Motor neuron (in vitro differentiated cells): ENCODE data around the gene CA6. TPM values are rescaled to one million over a fixed set of nuclear protein-coding genes. Genes with fewer than 3 reads are reported as not detected.
A peak's percentile ranks its signal among the peaks of the same experiment; 100 is the strongest.
"Not testable (repeated sequence)": the region's sequence is repeated elsewhere in the genome, so short reads cannot be mapped to it uniquely, and the experiment has no call there.

ENCODE experiments used
- ATAC-seq, 8 experiments: fragments of 200-7000 bp; cut with Tn5 transposase; replicated peaks in 6 of 8; 2 replicates each; pipeline ENCODE4 v1.8.0; 2021; ENCODE audit warnings: mild to moderate bottlenecking in 8 of 8, moderate library complexity in 8 of 8
- H3K27ac ChIP-seq, 2 donors: fragments of 250-450 bp; sonication (Bioruptor Pico); 2 replicates each; pipeline ENCODE4 v1.9.0; 2021; ENCODE audit warnings: antibody characterized with exemption in 2 of 2, mild to moderate bottlenecking in 2 of 2, moderate library complexity in 1 of 2
- H3K4me1 ChIP-seq, 2 donors: fragments of 250-450 bp; sonication (Bioruptor Pico); replicated peaks in 1 of 2; 2 replicates each; pipeline ENCODE4 v1.6.1; 2021; ENCODE audit warnings: antibody characterized with exemption in 2 of 2, mild to moderate bottlenecking in 2 of 2, moderate library complexity in 1 of 2
- H3K4me3 ChIP-seq, 5 donors: fragments of 250-450 bp; sonication (Bioruptor Pico); 2 replicates each; pipeline ENCODE4 v1.9.0; 2021; ENCODE audit warnings: antibody characterized with exemption in 5 of 5, mild to moderate bottlenecking in 5 of 5, moderate library complexity in 4 of 5
- WGBS, 10 experiments: fragments of 450-650 bp; shearing (Covaris generic); methylation state at CpG; one replicate each; pipeline ENCODE4 v1.0.0; 2022; 5-methylcytosine and 5-hydroxymethylcytosine counted together
- in situ Hi-C, 9 experiments: fragments of 400-800 bp; cut with MboI; loops; one replicate each; pipeline ENCODE4 v1.15.0; 2021; ENCODE audit warnings: low sequenced_read_pairs in 9 of 9, low pct_unique_long_range_greater_than_20kb in 2 of 9; ENCODE audit not compliant: unreplicated experiment in 9 of 9
- total RNA-seq, 8 experiments: library from RNA; unstranded; fragments of 300-600 nt; gene quantifications; 2 replicates each; pipeline versions ENCODE4 v1.2.3 to v1.2.4, GENCODE V29; 2022

The CA6 gene
- total RNA-seq, 8 experiments from 2014 or later, result 0.17 to 0.52 TPM; not detected in 6

- 81 to 98% (median 89%) methylated on average over 4 to 7 of the region's 7 CpGs; no CpG with 5 or more reads in 6 of the 10 experiments for WGBS, 10 experiments
- not testable (repeated sequence) for ATAC-seq, H3K27ac ChIP-seq, H3K4me3 ChIP-seq
- in situ Hi-C loops, result loop anchor here in 1 of 9 experiments (25.0 kb wide), 1 partner anchor 575 kb away; no protein-coding TSS in a partner anchor
- H3K4me1 ChIP-seq, result peaks cover 14 to 25% of the 10 kb centered on the region in 2 donors
Measured at GRCh38 chr1:8937051-8937450, 8.6 kb upstream of the CA6 start.

DNA sequence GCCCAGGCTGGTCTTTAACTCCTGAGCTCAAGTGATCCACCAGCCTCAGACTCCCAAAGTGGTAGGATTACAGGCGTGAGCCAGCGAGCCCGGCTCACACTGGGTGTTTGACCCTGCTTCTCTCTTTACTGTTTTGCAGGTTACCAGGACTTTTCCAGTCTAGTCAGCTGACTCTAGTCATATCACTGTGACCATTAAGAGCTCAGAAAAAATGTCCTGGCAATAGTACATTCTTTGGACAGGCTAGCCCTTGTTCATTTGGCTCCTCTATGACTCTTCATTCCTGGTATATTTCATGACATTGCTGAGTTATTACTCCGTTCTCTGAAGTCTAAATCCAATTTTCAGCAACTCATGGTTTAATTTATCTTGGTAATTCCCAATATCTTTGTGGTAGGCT lies 8.0 kb upstream of the CA6 start:
- Histone ChIP-seq H3K4me1 (peaks cover 21 to 25% of the 10 kb centered on the region in 2 donors), H3K27ac (no peak overlapping the region), H3K4me3 (no peak overlapping the region)
- WGBS, 10 experiments, result 56 to 100% (median 81%) methylated on average over 1 to 4 of the region's 4 CpGs; no CpG with 5 or more reads in 2 of the 10 experiments
- peak in 1 of 8 experiments; percentile 14 for ATAC-seq
- in situ Hi-C loops, result loop anchor here in 1 of 9 experiments (25.0 kb wide), 1 partner anchor 575 kb away; no protein-coding TSS in a partner anchor

- in situ Hi-C loops, result loop anchor here in 1 of 9 experiments (25.0 kb wide), 1 partner anchor 574 kb away; no protein-coding TSS in a partner anchor
- 17 to 100% (median 55%) methylated on average over 2 to 7 of the region's 7 CpGs for WGBS, 10 experiments
- Histone ChIP-seq H3K4me1 (peaks cover 28 to 32% of the 10 kb centered on the region in 2 donors), H3K4me3 (no peak overlapping the region), H3K27ac (peak overlapping the region; percentile 10 to 56)
- ATAC-seq, result peak in 4 of 8 experiments; percentile 10 to 49 (median 22)
Measured at GRCh38 chr1:8938232-8938999, 7.3 kb upstream of the CA6 start.

DNA sequence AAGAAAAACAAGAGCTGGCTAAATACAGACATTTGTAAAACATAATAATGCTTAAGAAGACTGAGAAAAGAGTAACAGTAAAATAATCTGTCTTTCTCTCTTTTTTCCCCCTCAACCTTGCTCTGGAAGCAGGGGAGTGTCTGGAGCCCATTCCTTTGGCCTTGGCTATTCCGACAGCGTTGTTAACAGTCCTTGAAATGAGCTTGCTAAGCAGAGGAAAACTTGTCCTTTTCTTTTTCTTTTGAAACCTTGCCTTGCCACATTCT lies 6.7 kb upstream of the CA6 start:
- WGBS, 10 experiments, result 29 to 100% (median 93%) methylated on average over 1 to 2 of the region's 2 CpGs; no CpG with 5 or more reads in 2 of the 10 experiments
- Histone ChIP-seq H3K27ac (peak overlapping the region; percentile 10 to 56), H3K4me1 (peaks cover 33 to 37% of the 10 kb centered on the region in 2 donors), H3K4me3 (no peak overlapping the region)
- in situ Hi-C loops, result loop anchor here in 1 of 9 experiments (25.0 kb wide), 1 partner anchor 573 kb away; no protein-coding TSS in a partner anchor
- peak in 3 of 8 experiments; percentile 4 to 15 (median 10) for ATAC-seq

DNA sequence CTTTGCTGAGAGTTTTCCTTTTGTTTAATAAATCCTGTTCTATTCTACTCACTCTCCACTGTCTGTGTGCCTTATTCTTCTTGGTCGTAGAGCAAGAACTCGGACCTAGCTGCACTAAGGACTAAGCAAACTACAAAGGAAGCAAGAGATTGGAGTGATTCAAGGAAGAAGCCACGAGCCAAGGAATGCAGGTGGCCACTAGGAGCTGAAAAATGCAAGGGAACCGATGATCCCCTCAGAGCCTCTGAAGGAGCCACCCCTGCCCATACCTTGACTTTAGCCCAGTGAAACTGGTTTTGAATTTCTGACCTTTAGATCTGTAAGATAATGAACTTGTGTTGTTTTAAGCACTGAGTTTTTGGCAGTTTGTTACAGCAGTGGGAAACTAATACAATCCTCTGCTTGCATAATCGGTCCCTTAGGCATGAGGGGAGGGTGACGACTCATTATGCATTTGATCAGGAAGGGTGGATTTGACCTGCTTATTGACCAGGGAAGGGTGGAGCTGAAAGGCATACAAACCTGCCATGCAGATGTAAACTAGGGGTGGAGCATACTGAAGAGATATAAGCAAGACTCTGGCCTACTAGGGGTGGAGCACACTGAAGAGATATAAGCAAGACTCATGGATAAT lies 6.2 kb upstream of the CA6 start:
- Histone ChIP-seq H3K4me1 (peaks cover 39 to 42% of the 10 kb centered on the region in 2 donors), H3K4me3 (no peak overlapping the region), H3K27ac (peak overlapping the region; percentile 10 to 56)
- 39 to 85% (median 71%) methylated on average over 2 to 6 of the region's 6 CpGs for WGBS, 10 experiments
- in situ Hi-C loops, result loop anchor here in 1 of 9 experiments (25.0 kb wide), 1 partner anchor 573 kb away; no protein-coding TSS in a partner anchor
- peak in 3 of 8 experiments; percentile 77 to 93 (median 86) for ATAC-seq

DNA sequence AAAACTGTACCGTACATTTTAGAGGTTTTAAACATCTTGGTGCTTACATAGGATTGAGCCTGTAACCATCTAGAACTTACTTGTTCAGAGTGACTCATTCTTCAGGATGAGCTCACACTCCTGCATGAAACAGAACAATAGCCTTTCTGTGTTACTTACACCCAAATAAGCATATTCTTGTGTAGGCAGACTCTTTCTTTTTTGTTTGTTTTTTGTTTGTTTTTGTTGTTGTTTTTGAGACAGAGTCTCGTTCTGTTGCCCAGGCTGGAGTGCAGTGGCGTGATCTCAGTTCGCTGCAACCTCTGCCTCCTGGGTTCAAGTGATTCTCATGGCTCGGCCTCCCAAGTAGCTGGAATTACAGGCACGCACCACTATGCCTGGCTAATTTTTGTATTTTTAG lies 3.8 kb upstream of the CA6 start:
- in situ Hi-C loops, result loop anchor here in 1 of 9 experiments (25.0 kb wide), 1 partner anchor 570 kb away; no protein-coding TSS in a partner anchor
- no peak overlapping the region for H3K27ac ChIP-seq
- peaks cover 47 to 49% of the 10 kb centered on the region in 2 donors for H3K4me1 ChIP-seq
- H3K4me3 ChIP-seq, result no peak overlapping the region
- ATAC-seq, result peak; percentile 43 to 94 (median 80)
- 17 to 88% (median 58%) methylated on average over 1 to 6 of the region's 6 CpGs; no CpG with 5 or more reads in 2 of the 10 experiments for WGBS, 10 experiments

DNA sequence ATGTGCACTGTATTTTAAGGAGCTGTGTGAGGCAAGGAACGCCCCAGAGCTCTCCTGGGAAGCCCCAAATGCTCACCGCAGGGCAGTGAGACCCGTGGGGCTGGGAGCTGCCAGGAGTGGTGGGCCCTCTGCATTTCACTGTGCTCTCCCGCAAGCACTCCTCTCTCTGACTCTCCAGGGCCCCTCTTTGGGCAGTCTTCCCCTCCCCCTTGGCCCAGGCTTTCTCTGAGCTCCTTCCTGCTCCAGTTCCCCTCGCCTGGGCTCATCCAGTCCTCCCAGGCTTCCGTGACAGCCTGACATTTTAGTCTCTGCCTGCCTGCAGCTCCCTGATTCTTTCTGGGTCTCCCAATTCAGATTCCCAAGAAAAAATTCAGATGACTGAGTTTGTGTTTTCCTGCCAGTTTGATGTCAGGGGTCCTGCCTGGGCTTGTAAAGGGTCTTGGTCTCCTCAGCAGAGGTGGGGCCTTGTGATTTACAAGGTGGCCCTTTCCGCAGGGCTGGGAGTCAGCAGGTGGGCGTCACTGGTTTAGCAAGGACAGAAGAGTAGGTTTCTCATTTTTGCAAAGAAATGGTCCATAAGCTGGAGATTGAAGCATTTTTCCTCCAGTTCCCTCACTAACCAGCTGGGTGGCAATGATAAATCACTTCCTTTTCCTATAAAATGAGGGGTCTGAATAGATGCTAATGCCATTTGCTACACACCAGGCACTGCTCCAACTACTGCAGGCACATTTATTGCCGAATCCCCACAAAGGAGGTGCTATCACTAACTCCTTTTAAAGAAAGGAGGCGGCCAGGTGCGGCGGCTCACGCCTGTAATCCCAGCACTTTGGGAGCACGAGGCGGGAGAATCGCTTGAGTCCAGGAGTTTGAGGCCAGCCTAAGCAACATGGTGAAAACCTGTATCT lies 1.9 kb upstream of the CA6 start:
- Histone ChIP-seq H3K27ac (peak overlapping the region; percentile 43 to 58), H3K4me1 (peaks cover 35 to 39% of the 10 kb centered on the region in 2 donors), H3K4me3 (no peak overlapping the region)
- in situ Hi-C loops, result loop anchor here in 1 of 9 experiments (25.0 kb wide), 1 partner anchor 569 kb away; no protein-coding TSS in a partner anchor
- peak in 5 of 8 experiments; percentile 80 to 85 (median 81) for ATAC-seq
- WGBS, 10 experiments, result 39 to 86% (median 70%) methylated on average over 3 to 13 of the region's 16 CpGs; no CpG with 5 or more reads in 1 of the 10 experiments

GRCh38 chr1:8947127-8947691 lies 1.5 kb downstream of the CA6 start:
- WGBS, 10 experiments, result 60 to 100% (median 88%) methylated on average over 1 to 9 of the region's 9 CpGs; no CpG with 5 or more reads in 3 of the 10 experiments
- in situ Hi-C loops, result loop anchor here in 1 of 9 experiments (25.0 kb wide), 1 partner anchor 565 kb away; no protein-coding TSS in a partner anchor
- H3K4me3 ChIP-seq, result no peak overlapping the region

DNA sequence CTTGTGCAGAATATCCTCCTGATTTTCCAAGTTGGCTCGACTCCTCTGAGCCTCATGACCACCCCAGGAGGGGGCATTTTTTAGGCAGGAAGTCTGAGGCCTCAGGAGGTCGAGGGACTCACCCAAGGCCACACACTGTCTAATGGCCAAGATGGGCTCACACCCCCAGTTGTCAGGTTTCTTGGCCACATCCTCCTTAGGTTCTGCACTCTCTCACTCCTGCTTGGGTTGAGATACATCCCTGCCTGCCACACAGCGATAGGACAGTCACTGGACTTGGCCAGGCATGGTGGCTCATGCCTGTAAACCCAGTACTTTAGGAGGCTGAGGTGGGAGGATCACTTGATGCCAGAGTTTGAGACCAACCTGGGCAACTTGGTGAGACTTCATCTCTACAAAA lies 4.6 kb downstream of the CA6 start:
- in situ Hi-C loops, result no loop called here
- no peak for ATAC-seq
- peaks cover 10 to 11% of the 10 kb centered on the region in 2 donors for H3K4me1 ChIP-seq
- no peak overlapping the region for H3K4me3 ChIP-seq
- 0 to 76% (median 30%) methylated on average over 1 to 3 of the region's 3 CpGs; no CpG with 5 or more reads in 5 of the 10 experiments for WGBS, 10 experiments
- no peak overlapping the region for H3K27ac ChIP-seq

More at GRCh38 chr1:8947127-8947691, 1.5 kb downstream of the CA6 start:
- Histone ChIP-seq H3K4me1 (peaks cover 30 to 38% of the 10 kb centered on the region in 2 donors), H3K27ac (no peak overlapping the region)
- no peak for ATAC-seq

GRCh38 chr1:8951231-8951630 lies 5.6 kb downstream of the CA6 start:
- WGBS, 10 experiments, result 0 to 80% (median 19%) methylated on average over 1 to 6 of the region's 6 CpGs; no CpG with 5 or more reads in 2 of the 10 experiments
- H3K27ac ChIP-seq, result no peak overlapping the region
- peak in 5 of 8 experiments; percentile 87 to 92 (median 89) for ATAC-seq
- no peak overlapping the region for H3K4me3 ChIP-seq
- in situ Hi-C loops, result no loop called here
- H3K4me1 ChIP-seq, result peaks cover 13 to 18% of the 10 kb centered on the region in 2 donors

GRCh38 chr1:8955406-8955805 lies 9.7 kb downstream of the CA6 start:
- ATAC-seq, result peak in 5 of 8 experiments; percentile 35 to 67 (median 61)
- 0 to 73% (median 27%) methylated on average over 1 to 11 of the region's 11 CpGs; no CpG with 5 or more reads in 1 of the 10 experiments for WGBS, 10 experiments
- no peak overlapping the region for H3K4me3 ChIP-seq

More at GRCh38 chr1:8955406-8955805, 9.7 kb downstream of the CA6 start:
- Histone ChIP-seq H3K4me1 (peaks cover 13 to 18% of the 10 kb centered on the region in 2 donors), H3K27ac (peak overlapping the region in 1 of 2 donors; percentile 43)
- in situ Hi-C loops, result no loop called here
